Endothelial cell of umbilical vein (primary cell): Measurements from ENCODE around the gene ETV1.

Experiments used
- CTCF ChIP-seq, 2 donors: IDR thresholded peaks; 1 replicate in 1 of 2; 2 replicates in 1 of 2; pipeline ENCODE4 v1.5.1; 2011; ENCODE audit warnings: low read length in 2 of 2, mild to moderate bottlenecking in 2 of 2, moderate library complexity in 2 of 2, control low read depth in 1 of 2, inconsistent platforms in 1 of 2, low read depth in 1 of 2; ENCODE audit not compliant: insufficient read depth in 1 of 2; ENCODE audit errors: extremely low read depth in 1 of 2
- EZH2 ChIP-seq: IDR thresholded peaks from 2 replicates; pipeline ENCODE4 v1.6.1; 2012; ENCODE audit warnings: borderline replicate concordance, low read depth, mild to moderate bottlenecking, moderate library complexity, low read length, inconsistent platforms; ENCODE audit not compliant: severe bottlenecking
- JUN ChIP-seq: IDR thresholded peaks from 2 replicates; pipeline ENCODE4 v1.6.1; 2011; ENCODE audit warnings: borderline replicate concordance, low read depth; ENCODE audit not compliant: insufficient read length, insufficient read depth
- MYC ChIP-seq: IDR thresholded peaks from one replicate; pipeline ENCODE4 v1.6.1; 2011; ENCODE audit warnings: mild to moderate bottlenecking, low read depth, low read length
- POLR2A ChIP-seq: IDR thresholded peaks from 2 replicates; pipeline ENCODE4 v1.6.1; 2012; ENCODE audit warnings: low read depth, mild to moderate bottlenecking, control low read depth, low read length
- POLR2AphosphoS5 ChIP-seq: IDR thresholded peaks from 2 replicates; pipeline ENCODE4 v1.6.1; 2012; ENCODE audit warnings: low read depth, mild to moderate bottlenecking, control low read depth, low read length, moderate library complexity; ENCODE audit not compliant: insufficient read depth

- no peak for TF ChIP-seq CTCF (IDR thresholded peaks at IDR 0.05; ENCODE audit: extremely low read depth in 1 of 2, insufficient read depth in 1 of 2, low read depth in 1 of 2, low read length in 2 of 2)
- no peak for TF ChIP-seq POLR2AphosphoS5
- no peak for TF ChIP-seq JUN
- TF ChIP-seq EZH2: no peak
- no peak for TF ChIP-seq POLR2A
- TF ChIP-seq MYC: no peak
Observed at GRCh38 chr7:13879994-13880686, 109.3 kb downstream of the ETV1 start.
